Skeletal muscle cell (primary cell): ENCODE results near the gene ANKRD12.
"Not testable (repeated sequence)": the region's sequence is repeated elsewhere in the genome, so short reads cannot be mapped to it uniquely, and the experiment has no call there.

Experiments
- DNase-seq: peaks from one replicate; pipeline ENCODE4 v3.0.0-alpha.2; 2010; ENCODE audit warnings: low read depth
- H3K4me3 ChIP-seq: 2 replicates; pipeline ENCODE4 v1.5.1; 2011; ENCODE audit warnings: low read depth, mild to moderate bottlenecking, control low read depth, low read length, moderate library complexity

The ANKRD12 gene

GRCh38 chr18:9137168-9138066, 836 bp downstream of the ANKRD12 start:
- H3K4me3 ChIP-seq, result peak overlapping the region; percentile 82
- DNase-seq, result peak; percentile 62

- no peak overlapping the region for H3K4me3 ChIP-seq
- no peak for DNase-seq
Observed at GRCh38 chr18:9139400-9140039, 2.9 kb downstream of the ANKRD12 start.

GRCh38 chr18:9140381-9140780, 3.8 kb downstream of the ANKRD12 start:
- no peak overlapping the region for H3K4me3 ChIP-seq

GRCh38 chr18:9140984-9141383, 4.4 kb downstream of the ANKRD12 start:
- no peak for DNase-seq
- no peak overlapping the region for H3K4me3 ChIP-seq

More at GRCh38 chr18:9140381-9140780, 3.8 kb downstream of the ANKRD12 start:
- DNase-seq, result no peak

- H3K4me3 ChIP-seq, result no peak overlapping the region
- DNase-seq, result no peak
Observed at GRCh38 chr18:9146224-9146623, 9.6 kb downstream of the ANKRD12 start.

- peak; percentile 39 for DNase-seq
- no peak overlapping the region for H3K4me3 ChIP-seq
Observed at GRCh38 chr18:9147440-9148202, 11.0 kb downstream of the ANKRD12 start.

- no peak for DNase-seq
- H3K4me3 ChIP-seq, result no peak overlapping the region
Observed at GRCh38 chr18:9148203-9148552, 11.6 kb downstream of the ANKRD12 start.

GRCh38 chr18:9150121-9150520, 13.5 kb downstream of the ANKRD12 start:
- no peak for DNase-seq

GRCh38 chr18:9153256-9153655, 16.7 kb downstream of the ANKRD12 start:
- no peak for DNase-seq
- no peak overlapping the region for H3K4me3 ChIP-seq

More at GRCh38 chr18:9150121-9150520, 13.5 kb downstream of the ANKRD12 start:
- H3K4me3 ChIP-seq, result no peak overlapping the region

GRCh38 chr18:9156604-9157249, 20.1 kb downstream of the ANKRD12 start:
- no peak for DNase-seq
- no peak overlapping the region for H3K4me3 ChIP-seq

- no peak overlapping the region for H3K4me3 ChIP-seq
- DNase-seq, result no peak
Observed at GRCh38 chr18:9157806-9158205, 21.2 kb downstream of the ANKRD12 start.

- no peak overlapping the region for H3K4me3 ChIP-seq
- DNase-seq, result no peak
Observed at GRCh38 chr18:9160014-9160413, 23.4 kb downstream of the ANKRD12 start.

GRCh38 chr18:9162663-9163062, 26.1 kb downstream of the ANKRD12 start:
- not testable (repeated sequence) for H3K4me3 ChIP-seq, DNase-seq

- not testable (repeated sequence) for H3K4me3 ChIP-seq, DNase-seq
Observed at GRCh38 chr18:9164149-9164548, 27.6 kb downstream of the ANKRD12 start.

- not testable (repeated sequence) for DNase-seq, H3K4me3 ChIP-seq
Observed at GRCh38 chr18:9165883-9166282, 29.3 kb downstream of the ANKRD12 start.

GRCh38 chr18:9169515-9169914, 32.9 kb downstream of the ANKRD12 start:
- DNase-seq, result not testable (repeated sequence)

GRCh38 chr18:9171919-9172318, 35.3 kb downstream of the ANKRD12 start:
- not testable (repeated sequence) for DNase-seq, H3K4me3 ChIP-seq

More at GRCh38 chr18:9169515-9169914, 32.9 kb downstream of the ANKRD12 start:
- H3K4me3 ChIP-seq, result not testable (repeated sequence)

GRCh38 chr18:9172506-9173127, 36.0 kb downstream of the ANKRD12 start:
- H3K4me3 ChIP-seq, result no peak overlapping the region
- DNase-seq, result no peak

- DNase-seq, result no peak
- no peak overlapping the region for H3K4me3 ChIP-seq
Observed at GRCh38 chr18:9173770-9174233, 37.2 kb downstream of the ANKRD12 start.
